Activated naive CD8-positive, alpha-beta T cell treated with anti-CD3 and anti-CD28 coated beads, Interleukin-2, amount 50 U/mL, for 24 hours (primary cell): ENCODE results near the gene ADCK1.

Experiments used
- ATAC-seq: fragments of 150-1000 bp; cut with Tn5 transposase; one replicate; pipeline ENCODE4 v1.10.0; 2021
- DNase-seq: peaks from one replicate; pipeline ENCODE4 v3.0.0; 2021
- H3K27ac Mint-ChIP-seq: one replicate; pipeline ENCODE4 v1.8.0; 2021; ENCODE audit warnings: mild to moderate bottlenecking, mixed read lengths
- H3K27me3 Mint-ChIP-seq: one replicate; pipeline ENCODE4 v1.8.0; 2021; ENCODE audit warnings: mixed read lengths
- H3K36me3 Mint-ChIP-seq: one replicate; pipeline ENCODE4 v1.8.0; 2021; ENCODE audit warnings: low read depth, mixed read lengths
- H3K4me1 Mint-ChIP-seq: one replicate; pipeline ENCODE4 v1.8.0; 2021; ENCODE audit warnings: mixed read lengths
- H3K4me3 Mint-ChIP-seq: one replicate; pipeline ENCODE4 v1.8.0; 2021; ENCODE audit warnings: mild to moderate bottlenecking, moderate library complexity, mixed read lengths
- H3K9me3 Mint-ChIP-seq: one replicate; pipeline ENCODE4 v1.8.0; 2021; ENCODE audit warnings: mixed read lengths

The ADCK1 gene

GRCh38 chr14:77865455-77865854, 65.5 kb downstream of the ADCK1 start:
- no peaks in the 10 kb centered on the region for H3K27me3 Mint-ChIP-seq

GRCh38 chr14:77866932-77867331, 67.0 kb downstream of the ADCK1 start:
- H3K4me1 Mint-ChIP-seq = no peaks in the 10 kb centered on the region
- peaks cover 7% of the 10 kb centered on the region for H3K36me3 Mint-ChIP-seq
- no peaks in the 10 kb centered on the region for H3K27me3 Mint-ChIP-seq
- no peaks in the 10 kb centered on the region for H3K9me3 Mint-ChIP-seq
- H3K4me3 Mint-ChIP-seq = no peak overlapping the region
- ATAC-seq (no peak), DNase-seq (no peak)
- no peak overlapping the region for H3K27ac Mint-ChIP-seq

More at GRCh38 chr14:77865455-77865854, 65.5 kb downstream of the ADCK1 start:
- DNase-seq (no peak), ATAC-seq (no peak)
- H3K4me3 Mint-ChIP-seq = no peak overlapping the region
- no peaks in the 10 kb centered on the region for H3K9me3 Mint-ChIP-seq
- H3K27ac Mint-ChIP-seq = no peak overlapping the region
- no peaks in the 10 kb centered on the region for H3K4me1 Mint-ChIP-seq
- peaks cover 7% of the 10 kb centered on the region for H3K36me3 Mint-ChIP-seq

- H3K36me3 Mint-ChIP-seq = peaks cover 10% of the 10 kb centered on the region
- H3K27ac Mint-ChIP-seq = no peak overlapping the region
- ATAC-seq (no peak), DNase-seq (no peak)
- H3K4me3 Mint-ChIP-seq = no peak overlapping the region
- no peaks in the 10 kb centered on the region for H3K9me3 Mint-ChIP-seq
- no peaks in the 10 kb centered on the region for H3K4me1 Mint-ChIP-seq
- H3K27me3 Mint-ChIP-seq = no peaks in the 10 kb centered on the region
Measured at GRCh38 chr14:77867476-77867875, 67.6 kb downstream of the ADCK1 start.

DNA sequence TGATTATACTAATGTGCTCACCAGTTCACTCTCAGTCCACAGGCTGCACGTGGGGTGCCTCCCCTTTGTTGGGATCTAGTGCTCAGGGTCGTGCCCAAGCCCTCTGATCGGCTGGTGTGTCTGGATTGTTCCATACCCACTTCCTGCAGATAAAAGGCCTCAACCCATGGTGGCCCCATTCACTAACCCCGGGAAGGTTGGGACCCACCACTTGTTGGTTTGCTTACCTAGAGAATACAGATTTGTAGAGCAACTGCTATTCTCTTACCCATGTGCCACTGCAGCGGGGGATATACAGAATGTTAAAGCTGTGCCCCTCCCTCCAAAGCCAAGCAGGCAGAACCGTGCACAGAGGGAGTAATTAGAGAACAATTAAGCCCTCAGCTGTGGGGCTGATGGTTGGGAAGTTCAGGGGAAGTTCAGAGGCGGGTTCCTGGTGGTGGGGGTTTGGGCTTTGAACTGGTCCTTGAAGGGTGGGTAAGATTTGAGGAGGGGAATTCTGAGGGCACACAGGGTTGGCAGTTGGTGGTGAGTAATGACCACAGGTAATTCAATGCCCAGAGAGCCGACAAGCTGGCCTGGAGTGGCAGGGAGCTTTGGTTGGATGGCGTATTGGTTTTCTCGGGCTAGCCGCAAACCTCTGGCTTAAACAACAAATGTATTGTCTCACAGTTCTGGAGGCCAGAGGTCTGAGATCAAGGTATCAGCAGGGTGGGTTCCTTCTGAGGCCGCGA, 68.8 kb downstream of the ADCK1 start:
- ATAC-seq (no peak), DNase-seq (no peak)
- peaks cover 14% of the 10 kb centered on the region for H3K36me3 Mint-ChIP-seq
- peaks cover 6% of the 10 kb centered on the region for H3K9me3 Mint-ChIP-seq
- no peaks in the 10 kb centered on the region for H3K4me1 Mint-ChIP-seq
- H3K27ac Mint-ChIP-seq = no peak overlapping the region
- H3K27me3 Mint-ChIP-seq = no peaks in the 10 kb centered on the region
- H3K4me3 Mint-ChIP-seq = no peak overlapping the region

GRCh38 chr14:77869340-77869739, 69.4 kb downstream of the ADCK1 start:
- H3K27ac Mint-ChIP-seq = no peak overlapping the region
- H3K36me3 Mint-ChIP-seq = peaks cover 19% of the 10 kb centered on the region

GRCh38 chr14:77870646-77871045, 70.7 kb downstream of the ADCK1 start:
- Mint-ChIP-seq H3K4me1 (no peaks in the 10 kb centered on the region), H3K36me3 (peaks cover 25% of the 10 kb centered on the region), H3K27me3 (no peaks in the 10 kb centered on the region), H3K9me3 (peaks cover 12% of the 10 kb centered on the region), H3K4me3 (no peak overlapping the region), H3K27ac (no peak overlapping the region)
- ATAC-seq = no peak
- DNase-seq = no peak

More at GRCh38 chr14:77869340-77869739, 69.4 kb downstream of the ADCK1 start:
- Mint-ChIP-seq H3K9me3 (peaks cover 12% of the 10 kb centered on the region), H3K4me1 (no peaks in the 10 kb centered on the region), H3K4me3 (no peak overlapping the region), H3K27me3 (no peaks in the 10 kb centered on the region)
- ATAC-seq (no peak), DNase-seq (no peak)

DNA sequence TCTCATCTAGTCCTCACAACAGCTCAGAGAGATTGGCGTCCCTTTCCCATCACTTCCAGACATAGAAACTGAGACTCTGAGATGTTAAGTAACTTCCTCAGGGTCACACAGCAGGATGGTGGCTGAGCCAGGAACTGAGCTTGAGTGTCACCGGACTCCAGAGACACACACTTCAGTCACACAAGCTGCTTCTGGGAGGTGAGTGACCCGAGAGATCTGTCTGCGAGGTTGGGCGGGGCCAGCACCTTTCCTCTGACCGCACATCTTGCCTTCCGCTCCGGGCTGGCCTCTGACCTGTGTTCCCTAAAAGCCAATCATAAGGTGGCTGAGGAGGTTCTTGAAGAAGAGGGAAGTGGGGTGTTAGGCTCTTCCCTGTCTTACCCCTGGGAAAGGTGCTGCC, 72.2 kb downstream of the ADCK1 start:
- ATAC-seq = no peak

GRCh38 chr14:77872983-77873382, 73.1 kb downstream of the ADCK1 start:
- no peak for ATAC-seq
- no peak overlapping the region for H3K27ac Mint-ChIP-seq

More for the DNA sequence above, 72.2 kb downstream of the ADCK1 start:
- Mint-ChIP-seq H3K4me1 (no peaks in the 10 kb centered on the region), H3K27ac (no peak overlapping the region), H3K4me3 (no peak overlapping the region), H3K9me3 (peaks cover 12% of the 10 kb centered on the region), H3K27me3 (no peaks in the 10 kb centered on the region), H3K36me3 (peaks cover 30% of the 10 kb centered on the region)
- DNase-seq = no peak

DNA sequence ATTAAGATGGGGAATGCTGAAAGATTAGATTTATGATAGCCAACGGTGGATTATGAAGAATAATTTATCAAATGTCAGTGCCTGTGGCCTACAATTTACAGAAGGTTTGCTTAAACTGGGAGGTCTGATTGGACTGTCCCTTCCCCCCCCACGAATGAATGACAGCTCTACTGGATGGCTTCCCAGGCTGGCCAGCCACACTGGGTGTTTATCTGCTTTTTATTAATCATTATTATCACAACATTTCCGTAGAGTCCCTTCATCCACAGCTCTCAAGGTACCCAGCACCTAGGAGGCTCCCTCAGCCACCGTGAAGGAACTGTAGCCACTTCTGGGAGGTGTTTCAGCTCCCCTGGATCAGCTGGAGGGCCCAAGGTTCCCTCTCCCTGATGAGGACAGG, 78.9 kb downstream of the ADCK1 start:
- DNase-seq (no peak), ATAC-seq (no peak)
- peaks cover 23% of the 10 kb centered on the region for H3K36me3 Mint-ChIP-seq
- no peaks in the 10 kb centered on the region for H3K4me1 Mint-ChIP-seq
- H3K27ac Mint-ChIP-seq = no peak overlapping the region
- peaks cover 6% of the 10 kb centered on the region for H3K9me3 Mint-ChIP-seq
- H3K4me3 Mint-ChIP-seq = no peak overlapping the region
- H3K27me3 Mint-ChIP-seq = no peaks in the 10 kb centered on the region

More at GRCh38 chr14:77872983-77873382, 73.1 kb downstream of the ADCK1 start:
- DNase-seq = no peak
- H3K9me3 Mint-ChIP-seq = peaks cover 12% of the 10 kb centered on the region
- H3K4me1 Mint-ChIP-seq = no peaks in the 10 kb centered on the region
- H3K27me3 Mint-ChIP-seq = no peaks in the 10 kb centered on the region
- H3K4me3 Mint-ChIP-seq = no peak overlapping the region
- peaks cover 30% of the 10 kb centered on the region for H3K36me3 Mint-ChIP-seq

- Mint-ChIP-seq H3K4me1 (no peaks in the 10 kb centered on the region), H3K4me3 (no peak overlapping the region), H3K9me3 (no peaks in the 10 kb centered on the region), H3K27me3 (no peaks in the 10 kb centered on the region), H3K36me3 (peaks cover 13% of the 10 kb centered on the region), H3K27ac (no peak overlapping the region)
- ATAC-seq (no peak), DNase-seq (no peak)
Measured at GRCh38 chr14:77880056-77880455, 80.1 kb downstream of the ADCK1 start.

- DNase-seq = no peak
- Mint-ChIP-seq H3K27me3 (no peaks in the 10 kb centered on the region), H3K27ac (no peak overlapping the region), H3K36me3 (peaks cover 4% of the 10 kb centered on the region), H3K9me3 (no peaks in the 10 kb centered on the region), H3K4me1 (no peaks in the 10 kb centered on the region), H3K4me3 (no peak overlapping the region)
- no peak for ATAC-seq
Measured at GRCh38 chr14:77882098-77882497, 82.2 kb downstream of the ADCK1 start.

- Mint-ChIP-seq H3K27me3 (no peaks in the 10 kb centered on the region), H3K4me1 (no peaks in the 10 kb centered on the region)
- ATAC-seq = no peak
Measured at GRCh38 chr14:77882636-77883035, 82.7 kb downstream of the ADCK1 start.

GRCh38 chr14:77883131-77883846, 83.4 kb downstream of the ADCK1 start:
- H3K36me3 Mint-ChIP-seq = peaks cover 15% of the 10 kb centered on the region
- DNase-seq = no peak
- H3K9me3 Mint-ChIP-seq = peaks cover 6% of the 10 kb centered on the region
- no peak for ATAC-seq
- no peaks in the 10 kb centered on the region for H3K27me3 Mint-ChIP-seq
- no peaks in the 10 kb centered on the region for H3K4me1 Mint-ChIP-seq
- no peak overlapping the region for H3K4me3 Mint-ChIP-seq
- H3K27ac Mint-ChIP-seq = no peak overlapping the region

More at GRCh38 chr14:77882636-77883035, 82.7 kb downstream of the ADCK1 start:
- H3K36me3 Mint-ChIP-seq = peaks cover 9% of the 10 kb centered on the region
- DNase-seq = no peak
- no peak overlapping the region for H3K27ac Mint-ChIP-seq
- H3K4me3 Mint-ChIP-seq = no peak overlapping the region
- H3K9me3 Mint-ChIP-seq = no peaks in the 10 kb centered on the region

- Mint-ChIP-seq H3K9me3 (peaks cover 8% of the 10 kb centered on the region), H3K27me3 (no peaks in the 10 kb centered on the region), H3K36me3 (peaks cover 21% of the 10 kb centered on the region), H3K27ac (no peak overlapping the region), H3K4me3 (no peak overlapping the region), H3K4me1 (no peaks in the 10 kb centered on the region)
- no peak for ATAC-seq
- no peak for DNase-seq
Measured at GRCh38 chr14:77883847-77884238, 83.9 kb downstream of the ADCK1 start.

GRCh38 chr14:77885367-77885766, 85.5 kb downstream of the ADCK1 start:
- no peak for ATAC-seq

More at GRCh38 chr14:77885367-77885766, 85.5 kb downstream of the ADCK1 start:
- no peaks in the 10 kb centered on the region for H3K4me1 Mint-ChIP-seq
- peaks cover 32% of the 10 kb centered on the region for H3K36me3 Mint-ChIP-seq
- DNase-seq = no peak
- H3K4me3 Mint-ChIP-seq = no peak overlapping the region
- peaks cover 17% of the 10 kb centered on the region for H3K9me3 Mint-ChIP-seq
- H3K27me3 Mint-ChIP-seq = no peaks in the 10 kb centered on the region
- H3K27ac Mint-ChIP-seq = no peak overlapping the region
